GM12874 (cell line): ENCODE results near the gene SPOCK1.

Source experiments
- CTCF ChIP-seq: IDR thresholded peaks from 2 replicates; pipeline ENCODE4 v1.5.1; 2011; ENCODE audit warnings: low read depth, mild to moderate bottlenecking, control low read depth, low read length, moderate library complexity; ENCODE audit not compliant: insufficient read depth

SPOCK1 gene

GRCh38 chr5:137280656-137281055, 218.5 kb downstream of the SPOCK1 start:
- no peak for TF ChIP-seq CTCF

GRCh38 chr5:137279521-137280231, 219.4 kb downstream of the SPOCK1 start:
- TF ChIP-seq CTCF = no peak

- TF ChIP-seq CTCF = no peak
Measured at GRCh38 chr5:137278476-137278875, 220.7 kb downstream of the SPOCK1 start.

- no peak for TF ChIP-seq CTCF
Measured at GRCh38 chr5:137275083-137275482, 224.0 kb downstream of the SPOCK1 start.

- TF ChIP-seq CTCF = no peak
Measured at GRCh38 chr5:137273511-137273910, 225.6 kb downstream of the SPOCK1 start.

GRCh38 chr5:137272831-137273230, 226.3 kb downstream of the SPOCK1 start:
- TF ChIP-seq CTCF = no peak

GRCh38 chr5:137269946-137270345, 229.2 kb downstream of the SPOCK1 start:
- no peak for TF ChIP-seq CTCF
